Lung (tissue), 12 donors: ENCODE data around the gene ULBP2. TPM values are rescaled to one million over a fixed set of nuclear protein-coding genes. Genes with fewer than 3 reads are reported as not detected.

Experiments
- ATAC-seq: fragments of 200-7000 bp; cut with Tn5 transposase; one replicate; pipeline ENCODE4 v1.9.1; 2020; ENCODE audit warnings: moderate number of reproducible peaks; ENCODE audit not compliant: insufficient read depth, low FRiP score
- DNase-seq, 3 donors: peaks; one replicate each; pipeline ENCODE4 v3.0.0-alpha.2; 2013 to 2017
- H3K27ac ChIP-seq, 2 donors: one replicate each; pipeline ENCODE4 v1.5.1; 2013; ENCODE audit warnings: mild to moderate bottlenecking in 2 of 2, moderate library complexity in 2 of 2, control low read depth in 1 of 2, inconsistent platforms in 1 of 2, low read depth in 1 of 2, low read length in 1 of 2
- H3K27me3 ChIP-seq, 3 donors: one replicate each; pipeline ENCODE4 v1.5.1; 2013; ENCODE audit warnings: low read length in 2 of 3; ENCODE audit not compliant: control insufficient read depth in 3 of 3, insufficient read depth in 3 of 3
- H3K36me3 ChIP-seq, 4 donors: one replicate each; pipeline ENCODE4 v1.5.1; 2013; ENCODE audit warnings: low read length in 4 of 4, mild to moderate bottlenecking in 1 of 4, moderate library complexity in 1 of 4; ENCODE audit not compliant: control insufficient read depth in 4 of 4, insufficient read depth in 4 of 4
- H3K4me1 ChIP-seq, 5 donors: one replicate each; pipeline ENCODE4 v1.5.1; 2013; ENCODE audit warnings: low read length in 5 of 5, mild to moderate bottlenecking in 2 of 5, moderate library complexity in 1 of 5; ENCODE audit not compliant: control insufficient read depth in 5 of 5, insufficient read depth in 5 of 5
- H3K4me3 ChIP-seq: one replicate; pipeline ENCODE4 v1.5.1; 2013; ENCODE audit warnings: mild to moderate bottlenecking, control low read depth, moderate library complexity
- H3K9ac ChIP-seq, 2 donors: one replicate each; pipeline ENCODE4 v1.5.1; 2013; ENCODE audit warnings: low read length in 2 of 2, control low read depth in 1 of 2; ENCODE audit not compliant: insufficient read depth in 1 of 2
- H3K9me3 ChIP-seq, 4 donors: one replicate each; pipeline ENCODE4 v1.5.1; 2013; ENCODE audit warnings: low read length in 3 of 4, mild to moderate bottlenecking in 1 of 4, moderate library complexity in 1 of 4; ENCODE audit not compliant: control insufficient read depth in 4 of 4, insufficient read depth in 3 of 4
- WGBS, 2 donors: extraction: QIAGEN DNeasy Blood & Tissue Kit; methylation state at CpG; one replicate each; pipeline ENCODE4 v1.1.7; 2013; 5-methylcytosine and 5-hydroxymethylcytosine counted together
- polyA plus RNA-seq, 2 donors: library from polyadenylated mRNA; stranded (reverse); fragments of 200-250 nt; gene quantifications; one replicate each; pipeline ENCODE4 v1.2.1, GENCODE V29; 2013
- total RNA-seq, 2 donors: library from RNA; depleted of rRNA in 1 of 2; stranded (reverse); fragments of >200 nt in 1 of 2; gene quantifications; one replicate each; pipeline ENCODE4 v1.2.1, GENCODE V29; 2014 to 2021
- TF ChIP-seq, protein P1 (sequence below): IDR thresholded peaks from 2 replicates; pipeline ENCODE4 v1.5.1; 2012; ENCODE audit warnings: mild to moderate bottlenecking; ENCODE audit errors: control extremely low read depth, extremely low read depth
- donor health status: control.
- donor health status: control.
- donor health status: Bipolar disorder and iron deficiency.
- donor health status: healthy.
- donor health status: DM: yes; HTN: yes; CAD: no.

Gene ULBP2
- total and polyA plus RNA-seq, 4 donors = 1.2 to 6.2 (median 2.7) TPM

DNA sequence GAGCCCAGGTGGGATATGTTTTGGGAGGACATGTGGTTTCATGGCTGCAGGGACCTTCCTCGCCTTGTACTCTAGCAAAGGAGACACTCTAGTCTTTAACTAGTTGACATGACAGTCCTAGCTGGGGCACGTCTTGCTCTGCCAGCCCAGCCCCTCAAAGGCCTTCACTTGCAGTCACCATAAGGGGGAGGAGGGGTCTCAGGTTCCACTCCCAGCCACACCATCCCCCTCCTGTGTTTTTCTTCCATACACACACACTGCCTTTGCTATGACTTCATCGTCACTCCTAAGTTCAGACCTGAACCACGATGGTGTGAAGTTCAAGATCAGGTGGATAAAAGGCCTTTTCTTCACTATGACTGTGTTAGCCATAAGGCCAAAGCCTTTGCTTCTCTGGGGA lies 35.4 kb downstream of the ULBP2 start:
- no peak for DNase-seq
- Histone ChIP-seq H3K4me3 (no peak overlapping the region), H3K36me3 (no peaks in the 10 kb centered on the region), H3K9ac (no peak overlapping the region), H3K27ac (no peak overlapping the region), H3K4me1 (no peaks in the 10 kb centered on the region), H3K27me3 (peaks cover 0 to 43% (median 30%) of the 10 kb centered on the region in 3 donors), H3K9me3 (peaks cover 0 to 2% (median 0%) of the 10 kb centered on the region in 4 donors)
- WGBS, 2 donors = 81 to 89% methylated on average over 4 of the region's 4 CpGs
- TF ChIP-seq, protein P1, sequence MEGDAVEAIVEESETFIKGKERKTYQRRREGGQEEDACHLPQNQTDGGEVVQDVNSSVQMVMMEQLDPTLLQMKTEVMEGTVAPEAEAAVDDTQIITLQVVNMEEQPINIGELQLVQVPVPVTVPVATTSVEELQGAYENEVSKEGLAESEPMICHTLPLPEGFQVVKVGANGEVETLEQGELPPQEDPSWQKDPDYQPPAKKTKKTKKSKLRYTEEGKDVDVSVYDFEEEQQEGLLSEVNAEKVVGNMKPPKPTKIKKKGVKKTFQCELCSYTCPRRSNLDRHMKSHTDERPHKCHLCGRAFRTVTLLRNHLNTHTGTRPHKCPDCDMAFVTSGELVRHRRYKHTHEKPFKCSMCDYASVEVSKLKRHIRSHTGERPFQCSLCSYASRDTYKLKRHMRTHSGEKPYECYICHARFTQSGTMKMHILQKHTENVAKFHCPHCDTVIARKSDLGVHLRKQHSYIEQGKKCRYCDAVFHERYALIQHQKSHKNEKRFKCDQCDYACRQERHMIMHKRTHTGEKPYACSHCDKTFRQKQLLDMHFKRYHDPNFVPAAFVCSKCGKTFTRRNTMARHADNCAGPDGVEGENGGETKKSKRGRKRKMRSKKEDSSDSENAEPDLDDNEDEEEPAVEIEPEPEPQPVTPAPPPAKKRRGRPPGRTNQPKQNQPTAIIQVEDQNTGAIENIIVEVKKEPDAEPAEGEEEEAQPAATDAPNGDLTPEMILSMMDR = no peak
- ATAC-seq = no peak

DNA sequence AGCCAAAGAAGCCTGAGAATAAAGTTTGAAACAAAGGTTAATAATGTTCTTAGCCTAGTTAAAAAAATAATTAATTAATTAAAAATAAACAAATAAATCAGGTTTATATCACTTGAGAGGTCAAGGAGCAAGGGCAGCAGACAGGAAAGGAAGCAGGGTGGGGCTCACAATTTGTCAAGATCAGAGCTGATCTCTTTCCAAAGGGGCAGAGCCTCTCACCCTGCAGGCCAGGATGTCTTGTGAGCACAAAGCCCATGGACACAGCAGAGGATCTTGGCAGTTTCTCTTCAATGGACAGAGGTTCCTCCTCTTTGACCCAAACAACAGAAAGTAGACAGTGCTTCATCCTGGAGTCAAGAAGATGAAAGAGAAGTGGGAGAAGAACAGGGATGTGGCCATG lies 36.8 kb downstream of the ULBP2 start:
- Histone ChIP-seq H3K9ac (no peak overlapping the region), H3K27ac (no peak overlapping the region), H3K4me1 (no peaks in the 10 kb centered on the region), H3K36me3 (no peaks in the 10 kb centered on the region), H3K9me3 (peaks cover 0 to 2% (median 0%) of the 10 kb centered on the region in 4 donors), H3K27me3 (peaks cover 0 to 47% (median 40%) of the 10 kb centered on the region in 3 donors), H3K4me3 (no peak overlapping the region)
- DNase-seq = no peak
- ATAC-seq = no peak
- TF ChIP-seq, protein P1 = no peak

DNA sequence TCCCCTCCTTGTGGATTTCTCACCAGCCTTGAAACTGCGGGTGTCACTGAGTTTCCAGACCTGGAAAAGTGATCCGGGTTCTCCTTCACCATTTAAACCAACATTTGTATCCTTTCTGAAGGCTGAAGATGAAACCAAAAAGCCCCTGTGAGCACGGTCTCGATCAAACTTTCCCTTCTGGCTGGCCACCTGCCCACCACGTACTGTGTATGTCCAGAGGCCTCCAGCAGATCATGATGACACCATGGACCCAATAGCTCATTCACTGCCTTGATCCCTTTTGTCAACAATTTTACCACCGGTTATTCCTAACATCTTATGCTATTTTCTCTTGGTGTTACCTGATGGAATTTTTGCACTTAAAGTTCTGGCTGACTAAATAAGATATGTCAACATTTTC lies 37.5 kb downstream of the ULBP2 start:
- WGBS, 2 donors = 79 to 84% methylated on average over 6 of the region's 6 CpGs
- ATAC-seq = no peak
- H3K9me3 ChIP-seq = peaks cover 0 to 2% (median 0%) of the 10 kb centered on the region in 4 donors
- no peaks in the 10 kb centered on the region for H3K36me3 ChIP-seq
- no peak for DNase-seq
- H3K27ac ChIP-seq = no peak overlapping the region
- H3K27me3 ChIP-seq = peaks cover 0 to 47% (median 40%) of the 10 kb centered on the region in 3 donors
- no peak overlapping the region for H3K9ac ChIP-seq
- TF ChIP-seq, protein P1 = no peak
- no peaks in the 10 kb centered on the region for H3K4me1 ChIP-seq
- no peak overlapping the region for H3K4me3 ChIP-seq

DNA sequence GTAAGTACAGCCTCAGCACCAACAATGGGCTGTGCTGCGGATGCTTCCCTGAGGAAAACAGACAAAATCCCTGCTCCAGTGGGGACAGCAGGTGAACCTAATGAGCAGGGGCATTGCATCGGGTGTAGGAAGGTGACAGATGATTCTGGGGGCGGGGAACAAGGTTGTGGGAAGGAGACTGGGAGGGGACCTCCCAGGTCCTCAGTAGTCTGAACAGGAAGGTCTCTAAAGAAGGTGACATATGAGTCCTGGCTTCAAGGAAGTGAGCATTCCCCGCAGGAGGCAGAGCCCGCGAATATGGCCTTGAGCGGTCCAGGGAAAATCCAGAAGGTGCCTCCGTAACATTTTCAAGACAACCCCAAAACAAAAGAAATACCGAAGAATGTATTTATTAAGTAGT lies 41.3 kb downstream of the ULBP2 start:
- 32 to 41% methylated on average over 9 of the region's 9 CpGs for WGBS, 2 donors
- Histone ChIP-seq H3K4me3 (no peak overlapping the region), H3K27me3 (peaks cover 9 to 76% (median 73%) of the 10 kb centered on the region in 3 donors)

More for the DNA sequence above, 41.3 kb downstream of the ULBP2 start:
- H3K9ac ChIP-seq = no peak overlapping the region
- H3K4me1 ChIP-seq = no peaks in the 10 kb centered on the region
- DNase-seq = no peak
- H3K9me3 ChIP-seq = peaks cover 0 to 14% (median under 1%) of the 10 kb centered on the region in 4 donors
- H3K27ac ChIP-seq = no peak overlapping the region
- no peak for ATAC-seq
- TF ChIP-seq, protein P1 = no peak
- no peaks in the 10 kb centered on the region for H3K36me3 ChIP-seq
